ENCODE data around the gene ARL16.

The ARL16 gene

GRCh38 chr17:81673561-81674258, 9.9 kb downstream of the ARL16 start:
- in situ Hi-C loops (cut with HindIII; ENCODE audit: low sequenced_read_pairs) = no loop called here

GRCh38 chr17:81672954-81673353, 10.6 kb downstream of the ARL16 start:
- in situ Hi-C loops (cut with HindIII; ENCODE audit: low sequenced_read_pairs) = no loop called here

- in situ Hi-C loops (cut with HindIII; ENCODE audit: low sequenced_read_pairs) = no loop called here
These were observed 11.1 kb downstream of the ARL16 start for GRCh38 chr17:81672504-81672903.

- in situ Hi-C loops (cut with HindIII; ENCODE audit: low sequenced_read_pairs) = no loop called here
These were observed 15.8 kb downstream of the ARL16 start for GRCh38 chr17:81667754-81668153.

- in situ Hi-C loops (cut with HindIII; ENCODE audit: low sequenced_read_pairs) = no loop called here
These were observed 17.0 kb downstream of the ARL16 start, which contains the start of the genes CCDC137 and OXLD1 for GRCh38 chr17:81666342-81667191. TSS of gene CCDC137 (plus strand) at chr17:81666737. CDS start at chr17:81666767, 30 bp downstream. TSS of gene OXLD1 (minus strand) at chr17:81666605. CDS start at chr17:81666577, 28 bp downstream.

GRCh38 chr17:81666092-81666341, 17.6 kb downstream of the ARL16 start:
- in situ Hi-C loops (cut with HindIII; ENCODE audit: low sequenced_read_pairs) = no loop called here

GRCh38 chr17:81665205-81666091, 18.1 kb downstream of the ARL16 start:
- in situ Hi-C loops (cut with HindIII; ENCODE audit: low sequenced_read_pairs) = no loop called here

- in situ Hi-C loops (cut with HindIII; ENCODE audit: low sequenced_read_pairs) = no loop called here
These were observed 19.5 kb downstream of the ARL16 start for GRCh38 chr17:81664051-81664470.

- in situ Hi-C loops (cut with HindIII; ENCODE audit: low sequenced_read_pairs) = no loop called here
These were observed 21.6 kb downstream of the ARL16 start for GRCh38 chr17:81662002-81662401.

- in situ Hi-C loops (cut with HindIII; ENCODE audit: low sequenced_read_pairs) = no loop called here
These were observed 23.2 kb downstream of the ARL16 start for GRCh38 chr17:81660441-81660840.

- in situ Hi-C loops (cut with HindIII; ENCODE audit: low sequenced_read_pairs) = no loop called here
These were observed 24.6 kb downstream of the ARL16 start for GRCh38 chr17:81659038-81659437.

GRCh38 chr17:81656835-81657234, 26.8 kb downstream of the ARL16 start:
- in situ Hi-C loops (cut with HindIII; ENCODE audit: low sequenced_read_pairs) = no loop called here

- in situ Hi-C loops (cut with HindIII; ENCODE audit: low sequenced_read_pairs) = no loop called here
These were observed 27.4 kb downstream of the ARL16 start, which contains the start of gene PDE6G for GRCh38 chr17:81656118-81656743. TSS of gene PDE6G (minus strand) at chr17:81656542. CDS start at chr17:81653305, 3,237 bp downstream.

- in situ Hi-C loops (cut with HindIII; ENCODE audit: low sequenced_read_pairs) = no loop called here
These were observed 28.0 kb downstream of the ARL16 start for GRCh38 chr17:81655378-81656117.

GRCh38 chr17:81652906-81653771, 30.5 kb downstream of the ARL16 start:
- in situ Hi-C loops (cut with HindIII; ENCODE audit: low sequenced_read_pairs) = no loop called here

GRCh38 chr17:81651692-81652091, 31.9 kb downstream of the ARL16 start:
- in situ Hi-C loops (cut with HindIII; ENCODE audit: low sequenced_read_pairs) = no loop called here

GRCh38 chr17:81650951-81651350, 32.6 kb downstream of the ARL16 start:
- in situ Hi-C loops (cut with HindIII; ENCODE audit: low sequenced_read_pairs) = no loop called here

GRCh38 chr17:81648707-81649085, 34.9 kb downstream of the ARL16 start:
- in situ Hi-C loops (cut with HindIII; ENCODE audit: low sequenced_read_pairs) = no loop called here

All from DLD1 (cell line).